Measurements from ENCODE around the gene RPP25L. TPM values are rescaled to one million over a fixed set of nuclear protein-coding genes. Genes with fewer than 3 reads are reported as not detected.

RPP25L gene
- total and polyA plus RNA-seq, 2 donors from 2014 or later: 21.9 to 73.8 TPM

DNA sequence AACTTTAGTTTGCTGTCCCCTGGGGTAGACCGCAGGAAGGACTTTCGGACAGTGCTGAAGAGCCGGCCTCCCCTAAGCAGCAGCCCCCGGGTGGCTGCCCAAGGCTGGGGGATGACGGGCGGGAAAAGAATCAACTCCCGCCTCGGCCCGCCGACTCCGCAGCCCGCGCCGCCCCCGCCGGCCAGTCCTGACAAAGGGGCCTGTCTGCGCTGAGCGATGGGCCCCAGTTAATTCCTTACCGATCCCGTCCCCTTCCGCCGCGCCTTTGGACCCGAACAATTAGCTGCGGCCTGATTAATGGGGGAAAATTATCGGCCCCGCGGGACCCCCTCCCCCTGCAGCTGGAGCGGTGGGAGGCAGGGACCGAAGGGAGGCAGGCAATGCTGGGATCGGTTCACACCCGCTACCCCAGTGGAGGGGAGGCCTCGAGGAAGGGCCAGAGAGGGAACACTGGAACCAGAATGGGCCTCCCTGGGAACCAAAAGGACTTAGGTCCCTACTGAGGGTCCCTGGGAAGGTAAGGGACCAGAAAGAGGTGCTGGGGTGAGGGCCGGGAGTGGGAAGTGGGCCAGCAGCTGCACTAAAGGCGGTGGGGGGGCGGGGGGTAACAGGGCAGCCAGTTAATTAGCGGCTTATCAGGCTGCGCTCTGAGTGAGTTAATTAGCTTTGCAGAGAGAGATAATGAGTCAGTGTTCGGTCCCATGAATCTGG, 12.7 kb upstream of the RPP25L start:
- Histone ChIP-seq H3K27me3 (ENCODE audit: control insufficient read depth, insufficient read depth, low read length) (peaks cover 39% of the 10 kb centered on the region), H3K27ac (ENCODE audit: low read depth in 2 of 2, low read length in 2 of 2) (no peak overlapping the region), H3K36me3 (ENCODE audit: control insufficient read depth in 2 of 3, insufficient read depth in 3 of 3, low read length in 3 of 3) (no peaks in the 10 kb centered on the region), H3K4me1 (ENCODE audit: control insufficient read depth in 2 of 3, insufficient read depth in 2 of 3, low read depth in 1 of 3, low read length in 3 of 3) (peaks cover under 1 to 17% (median 4%) of the 10 kb centered on the region in 3 donors), H3K9me3 (ENCODE audit: control insufficient read depth in 2 of 3, insufficient read depth in 1 of 3, low read length in 3 of 3) (no peaks in the 10 kb centered on the region), H3K4me3 (ENCODE audit: low read length in 3 of 3) (no peak overlapping the region), H3K9ac (ENCODE audit: low read length in 3 of 3) (no peak overlapping the region)
- FAIRE-seq (no peak), DNase-seq (peak in 3 of 5 donors; percentile 37 to 64 (median 62))
- intact Hi-C loops (cut with DNase I): no loop called here
- TF ChIP-seq, protein P1, sequence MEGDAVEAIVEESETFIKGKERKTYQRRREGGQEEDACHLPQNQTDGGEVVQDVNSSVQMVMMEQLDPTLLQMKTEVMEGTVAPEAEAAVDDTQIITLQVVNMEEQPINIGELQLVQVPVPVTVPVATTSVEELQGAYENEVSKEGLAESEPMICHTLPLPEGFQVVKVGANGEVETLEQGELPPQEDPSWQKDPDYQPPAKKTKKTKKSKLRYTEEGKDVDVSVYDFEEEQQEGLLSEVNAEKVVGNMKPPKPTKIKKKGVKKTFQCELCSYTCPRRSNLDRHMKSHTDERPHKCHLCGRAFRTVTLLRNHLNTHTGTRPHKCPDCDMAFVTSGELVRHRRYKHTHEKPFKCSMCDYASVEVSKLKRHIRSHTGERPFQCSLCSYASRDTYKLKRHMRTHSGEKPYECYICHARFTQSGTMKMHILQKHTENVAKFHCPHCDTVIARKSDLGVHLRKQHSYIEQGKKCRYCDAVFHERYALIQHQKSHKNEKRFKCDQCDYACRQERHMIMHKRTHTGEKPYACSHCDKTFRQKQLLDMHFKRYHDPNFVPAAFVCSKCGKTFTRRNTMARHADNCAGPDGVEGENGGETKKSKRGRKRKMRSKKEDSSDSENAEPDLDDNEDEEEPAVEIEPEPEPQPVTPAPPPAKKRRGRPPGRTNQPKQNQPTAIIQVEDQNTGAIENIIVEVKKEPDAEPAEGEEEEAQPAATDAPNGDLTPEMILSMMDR (IDR thresholded peaks at IDR 0.05; ENCODE audit: borderline replicate concordance, extremely low read depth, insufficient read depth): no peak

DNA sequence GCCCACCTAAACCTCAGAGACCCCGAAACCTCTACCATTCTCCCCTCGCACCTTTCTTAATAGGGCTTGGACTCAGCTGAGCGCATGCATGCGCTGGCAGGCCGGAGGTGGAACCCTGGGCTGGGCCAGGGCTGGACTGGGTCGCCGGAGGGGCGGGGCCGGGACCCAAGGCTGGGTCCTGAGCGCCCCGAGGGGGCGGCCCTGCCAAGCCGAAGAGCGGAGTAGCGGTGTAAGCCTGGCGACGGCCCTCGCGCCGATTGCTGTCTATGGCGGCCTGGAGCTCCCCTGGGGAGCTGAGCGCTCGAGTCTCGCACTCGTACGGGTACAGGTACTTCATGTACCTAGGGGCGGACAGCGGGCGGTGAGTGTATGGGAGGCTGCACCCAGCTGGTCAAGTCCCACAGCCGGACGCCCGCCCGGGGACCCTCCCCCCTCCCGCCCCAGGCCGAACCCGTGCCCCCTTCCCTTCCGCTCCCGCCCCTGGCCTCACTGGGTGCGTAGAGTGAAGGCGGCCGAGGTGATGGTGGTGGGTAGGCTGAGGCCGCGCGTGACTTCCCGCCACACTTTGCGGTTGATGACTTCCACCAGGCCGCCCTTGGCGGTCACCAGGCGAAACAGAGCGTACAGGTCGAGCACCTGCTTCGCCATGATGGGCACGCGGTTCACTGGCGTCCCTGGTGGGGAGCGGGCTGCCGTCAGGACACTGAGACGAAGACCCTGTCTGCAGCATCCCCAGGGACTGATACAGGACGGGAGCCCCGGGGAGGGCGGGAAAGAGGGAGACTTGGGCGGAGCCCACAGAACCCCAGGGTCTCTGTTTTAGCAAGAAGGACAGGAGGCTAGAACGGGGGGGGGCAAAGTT, 11.7 kb upstream of the RPP25L start:
- H3K36me3 ChIP-seq (ENCODE audit: control insufficient read depth in 2 of 3, insufficient read depth in 3 of 3, low read length in 3 of 3): no peaks in the 10 kb centered on the region
- DNase-seq: peak in 2 of 5 donors; percentile 42 to 69
- H3K4me3 ChIP-seq (ENCODE audit: low read length in 3 of 3): no peak overlapping the region
- no peaks in the 10 kb centered on the region for H3K9me3 ChIP-seq (ENCODE audit: control insufficient read depth in 2 of 3, insufficient read depth in 1 of 3, low read length in 3 of 3)
- H3K27ac ChIP-seq (ENCODE audit: low read depth in 2 of 2, low read length in 2 of 2): no peak overlapping the region
- no peak for FAIRE-seq
- TF ChIP-seq, protein P1 (IDR thresholded peaks at IDR 0.05; ENCODE audit: borderline replicate concordance, extremely low read depth, insufficient read depth): no peak
- no peak overlapping the region for H3K9ac ChIP-seq (ENCODE audit: low read length in 3 of 3)
- peaks cover 34% of the 10 kb centered on the region for H3K27me3 ChIP-seq (ENCODE audit: control insufficient read depth, insufficient read depth, low read length)
- intact Hi-C loops (cut with DNase I): no loop called here
- peaks cover 3 to 15% (median 4%) of the 10 kb centered on the region in 3 donors for H3K4me1 ChIP-seq (ENCODE audit: control insufficient read depth in 2 of 3, insufficient read depth in 2 of 3, low read depth in 1 of 3, low read length in 3 of 3)

DNA sequence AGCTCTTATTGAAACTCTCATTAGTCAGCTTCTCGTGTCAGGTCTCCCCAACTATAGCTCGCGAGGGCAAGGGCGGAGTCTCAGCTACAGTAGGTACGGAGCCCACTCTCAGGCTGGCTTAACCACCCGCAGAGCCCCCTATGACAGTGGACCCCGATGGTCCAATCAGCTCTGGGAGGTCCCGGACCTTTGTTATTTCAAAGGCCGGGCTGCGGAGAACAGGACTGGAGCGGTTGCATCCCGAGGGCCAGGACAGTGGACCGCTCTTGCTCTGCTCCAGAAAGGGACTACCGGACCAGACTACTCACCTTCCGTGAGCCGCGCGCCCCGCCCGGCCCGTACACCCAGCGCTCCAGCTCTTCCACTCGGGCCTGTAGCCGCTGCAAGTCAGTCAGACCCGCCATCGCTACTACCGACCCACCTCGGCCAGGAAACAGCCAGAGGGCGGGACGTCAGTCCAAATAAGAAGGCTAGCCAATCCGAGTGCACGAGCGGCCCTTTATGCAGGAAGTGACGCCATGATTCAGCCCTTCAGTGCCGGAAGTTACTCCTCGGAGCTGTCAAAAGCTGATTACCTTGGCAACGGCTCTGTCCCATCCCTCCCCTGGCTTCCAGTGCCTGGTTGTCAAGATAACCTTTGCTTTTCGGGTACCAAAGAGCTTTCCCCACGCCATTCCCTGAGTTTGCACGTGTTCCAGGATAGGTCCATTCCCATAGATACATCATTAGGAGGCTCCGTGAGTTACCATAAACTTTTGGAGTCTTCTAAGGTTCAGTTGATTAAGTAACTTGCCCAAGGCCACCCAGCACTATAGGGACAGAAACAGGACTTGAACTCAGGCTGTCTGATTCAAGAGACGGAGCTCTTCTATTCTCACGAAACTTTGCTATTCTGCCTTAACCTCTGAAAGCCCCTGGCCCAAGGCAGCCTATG, 8.4 kb upstream of the RPP25L start, which contains the start of gene DCTN3:
DCTN3 (minus strand) TSS at position 435 of the 934 bp plus-strand sequence; CDS start at position 404, 31 bp downstream.
- H3K36me3 ChIP-seq (ENCODE audit: control insufficient read depth in 2 of 3, insufficient read depth in 3 of 3, low read length in 3 of 3): peaks cover 4 to 24% (median 23%) of the 10 kb centered on the region in 3 donors
- H3K4me3 ChIP-seq (ENCODE audit: low read length in 3 of 3): peak within 1 kb of the TSS; percentile 76 to 97 (median 80)
- peak; percentile 95 to 98 (median 97) for DNase-seq
- intact Hi-C loops (cut with DNase I): no loop called here
- peak within 1 kb of the TSS; percentile 54 to 89 (median 79) for H3K9ac ChIP-seq (ENCODE audit: low read length in 3 of 3)
- peaks cover 12% of the 10 kb centered on the region for H3K27me3 ChIP-seq (ENCODE audit: control insufficient read depth, insufficient read depth, low read length)
- no peaks in the 10 kb centered on the region for H3K9me3 ChIP-seq (ENCODE audit: control insufficient read depth in 2 of 3, insufficient read depth in 1 of 3, low read length in 3 of 3)
- H3K27ac ChIP-seq (ENCODE audit: low read depth in 2 of 2, low read length in 2 of 2): no peak within 1 kb of the TSS
- H3K4me1 ChIP-seq (ENCODE audit: control insufficient read depth in 2 of 3, insufficient read depth in 2 of 3, low read depth in 1 of 3, low read length in 3 of 3): peaks cover 3 to 9% (median 4%) of the 10 kb centered on the region in 3 donors
- peak; percentile 44 for FAIRE-seq
- TF ChIP-seq, protein P1 (IDR thresholded peaks at IDR 0.05; ENCODE audit: borderline replicate concordance, extremely low read depth, insufficient read depth): no peak
